GM19025 (cell line): ENCODE measurements around the gene OTOG.

Experiments used
- ATAC-seq: cut with Tn5 transposase; IDR thresholded peaks from one replicate; pipeline ENCODE4 v1.9.1; 2021; ENCODE audit warnings: mild to moderate bottlenecking, low read depth, moderate library complexity; ENCODE audit not compliant: unreplicated experiment

OTOG gene

GRCh38 chr11:17578296-17578695 is 31.2 kb downstream of the OTOG start:
- no peak for ATAC-seq

- ATAC-seq, result no peak
Measured at GRCh38 chr11:17578958-17579357, 31.9 kb downstream of the OTOG start.

- no peak for ATAC-seq
Measured at GRCh38 chr11:17579451-17579850, 32.4 kb downstream of the OTOG start.

- ATAC-seq, result no peak
Measured at GRCh38 chr11:17580271-17580670, 33.2 kb downstream of the OTOG start.

GRCh38 chr11:17581036-17581731 is 34.1 kb downstream of the OTOG start:
- ATAC-seq, result no peak

GRCh38 chr11:17581732-17582053 is 34.6 kb downstream of the OTOG start:
- ATAC-seq, result no peak

- no peak for ATAC-seq
Measured at GRCh38 chr11:17585911-17586695, 39.0 kb downstream of the OTOG start.

- ATAC-seq, result no peak
Measured at GRCh38 chr11:17588166-17588565, 41.1 kb downstream of the OTOG start.

GRCh38 chr11:17588721-17589120 is 41.7 kb downstream of the OTOG start:
- ATAC-seq, result no peak

GRCh38 chr11:17590463-17590862 is 43.4 kb downstream of the OTOG start:
- ATAC-seq, result no peak

GRCh38 chr11:17591293-17591692 is 44.2 kb downstream of the OTOG start:
- ATAC-seq, result no peak

- ATAC-seq, result no peak
Measured at GRCh38 chr11:17593466-17594245, 46.6 kb downstream of the OTOG start.

- ATAC-seq, result no peak
Measured at GRCh38 chr11:17594686-17595192, 47.7 kb downstream of the OTOG start.

- no peak for ATAC-seq
Measured at GRCh38 chr11:17595526-17596309, 48.7 kb downstream of the OTOG start.

GRCh38 chr11:17596310-17596669 is 49.2 kb downstream of the OTOG start:
- ATAC-seq, result no peak

- ATAC-seq, result no peak
Measured at GRCh38 chr11:17596711-17597110, 49.7 kb downstream of the OTOG start.

- ATAC-seq, result no peak
Measured at GRCh38 chr11:17597770-17598169, 50.7 kb downstream of the OTOG start.

GRCh38 chr11:17598700-17599459 is 51.8 kb downstream of the OTOG start:
- peak; percentile 79 for ATAC-seq

GRCh38 chr11:17599460-17599925 is 52.4 kb downstream of the OTOG start:
- ATAC-seq, result no peak
